Subcutaneous abdominal adipose tissue (tissue), 5 donors: ENCODE data around the gene SPECC1L.
"Not testable (repeated sequence)": the region's sequence is repeated elsewhere in the genome, so short reads cannot be mapped to it uniquely, and the experiment has no call there.

Experiments used
- H3K27ac ChIP-seq: one replicate; pipeline ENCODE4 v1.7.0; 2013; ENCODE audit warnings: low read depth, mild to moderate bottlenecking, inconsistent platforms, low read length, moderate library complexity
- H3K27me3 ChIP-seq, 5 donors: one replicate each; pipeline ENCODE4 v1.7.0; 2013; ENCODE audit warnings: low read length in 5 of 5, inconsistent platforms in 1 of 5; ENCODE audit not compliant: control insufficient read depth in 5 of 5, insufficient read depth in 4 of 5
- H3K36me3 ChIP-seq, 5 donors: one replicate each; pipeline ENCODE4 v1.7.0; 2013; ENCODE audit warnings: low read length in 5 of 5; ENCODE audit not compliant: control insufficient read depth in 5 of 5, insufficient read depth in 5 of 5
- H3K4me1 ChIP-seq, 5 donors: one replicate each; pipeline ENCODE4 v1.7.0; 2013; ENCODE audit warnings: low read length in 5 of 5, mild to moderate bottlenecking in 3 of 5, moderate library complexity in 1 of 5; ENCODE audit not compliant: control insufficient read depth in 5 of 5, insufficient read depth in 5 of 5
- H3K4me3 ChIP-seq, 5 donors: one replicate each; pipeline ENCODE4 v1.7.0; 2013; ENCODE audit warnings: low read length in 5 of 5, low read depth in 1 of 5
- H3K9ac ChIP-seq, 5 donors: one replicate each; pipeline ENCODE4 v1.7.0; 2013; ENCODE audit warnings: low read length in 5 of 5, mild to moderate bottlenecking in 4 of 5, moderate library complexity in 3 of 5
- H3K9me3 ChIP-seq, 5 donors: one replicate each; pipeline ENCODE4 v1.7.0; 2013; ENCODE audit warnings: low read length in 5 of 5; ENCODE audit not compliant: control insufficient read depth in 5 of 5
- donor health status: healthy.
- donor health status: healthy.
- donor health status: healthy.
- donor health status: healthy.
- donor health status: healthy.

The SPECC1L gene

GRCh38 chr22:24245584-24246561, 24.8 kb upstream of the SPECC1L start:
- H3K4me3 ChIP-seq = peak overlapping the region in 4 of 5 donors; percentile 24 to 44 (median 44)
- H3K27ac ChIP-seq = peak overlapping the region; percentile 23
- H3K4me1 ChIP-seq = peaks cover 6 to 52% (median 39%) of the 10 kb centered on the region in 5 donors
- H3K27me3 ChIP-seq, H3K36me3 ChIP-seq, H3K9me3 ChIP-seq: not testable (repeated sequence)
- peak overlapping the region in 1 of 5 donors; percentile 48 for H3K9ac ChIP-seq

- peak overlapping the region in 2 of 5 donors; percentile 72 to 77 for H3K9ac ChIP-seq
- H3K36me3 ChIP-seq = no peaks in the 10 kb centered on the region
- peaks cover 0 to 3% (median 0%) of the 10 kb centered on the region in 5 donors for H3K27me3 ChIP-seq
- H3K4me1 ChIP-seq = peaks cover 6 to 52% (median 39%) of the 10 kb centered on the region in 5 donors
- H3K27ac ChIP-seq = peak overlapping the region; percentile 57
- no peaks in the 10 kb centered on the region for H3K9me3 ChIP-seq
- no peak overlapping the region for H3K4me3 ChIP-seq
Observed at GRCh38 chr22:24247011-24247507, 23.6 kb upstream of the SPECC1L start.

- Histone ChIP-seq H3K4me3 (no peak overlapping the region), H3K36me3 (no peaks in the 10 kb centered on the region), H3K4me1 (peaks cover 6 to 47% (median 38%) of the 10 kb centered on the region in 5 donors), H3K27ac (peak overlapping the region; percentile 57), H3K27me3 (peaks cover 0 to 3% (median 0%) of the 10 kb centered on the region in 5 donors), H3K9me3 (no peaks in the 10 kb centered on the region), H3K9ac (peak overlapping the region in 1 of 5 donors; percentile 77)
Observed at GRCh38 chr22:24247564-24248344, 22.9 kb upstream of the SPECC1L start.

- not testable (repeated sequence) for H3K9ac ChIP-seq, H3K36me3 ChIP-seq, H3K27me3 ChIP-seq, H3K27ac ChIP-seq, H3K4me3 ChIP-seq, H3K9me3 ChIP-seq
- peaks cover 6 to 39% (median 30%) of the 10 kb centered on the region in 5 donors for H3K4me1 ChIP-seq
Observed at GRCh38 chr22:24248611-24249010, 22.0 kb upstream of the SPECC1L start.

- peaks cover 6 to 32% (median 25%) of the 10 kb centered on the region in 5 donors for H3K4me1 ChIP-seq
- H3K4me3 ChIP-seq, H3K36me3 ChIP-seq, H3K27me3 ChIP-seq, H3K9ac ChIP-seq, H3K9me3 ChIP-seq, H3K27ac ChIP-seq: not testable (repeated sequence)
Observed at GRCh38 chr22:24249413-24249812, 21.2 kb upstream of the SPECC1L start.

- not testable (repeated sequence) for H3K27me3 ChIP-seq, H3K36me3 ChIP-seq, H3K4me3 ChIP-seq, H3K9me3 ChIP-seq, H3K9ac ChIP-seq, H3K27ac ChIP-seq
- peaks cover 3 to 17% (median 12%) of the 10 kb centered on the region in 5 donors for H3K4me1 ChIP-seq
Observed at GRCh38 chr22:24251286-24251685, 19.3 kb upstream of the SPECC1L start.

GRCh38 chr22:24253126-24253525, 17.5 kb upstream of the SPECC1L start:
- H3K4me1 ChIP-seq, H3K27ac ChIP-seq, H3K9me3 ChIP-seq, H3K9ac ChIP-seq, H3K27me3 ChIP-seq, H3K36me3 ChIP-seq, H3K4me3 ChIP-seq: not testable (repeated sequence)

- H3K9ac ChIP-seq, H3K27ac ChIP-seq, H3K36me3 ChIP-seq, H3K4me3 ChIP-seq, H3K27me3 ChIP-seq, H3K9me3 ChIP-seq, H3K4me1 ChIP-seq: not testable (repeated sequence)
Observed at GRCh38 chr22:24256136-24256535, 14.5 kb upstream of the SPECC1L start.

- H3K9ac ChIP-seq, H3K27me3 ChIP-seq, H3K36me3 ChIP-seq, H3K9me3 ChIP-seq, H3K4me3 ChIP-seq, H3K4me1 ChIP-seq, H3K27ac ChIP-seq: not testable (repeated sequence)
Observed at GRCh38 chr22:24256736-24257135, 13.9 kb upstream of the SPECC1L start.

GRCh38 chr22:24259459-24259858, 11.2 kb upstream of the SPECC1L start:
- H3K4me1 ChIP-seq, H3K36me3 ChIP-seq, H3K4me3 ChIP-seq, H3K9ac ChIP-seq, H3K27me3 ChIP-seq, H3K9me3 ChIP-seq, H3K27ac ChIP-seq: not testable (repeated sequence)
